BLaER1 (cell line): ENCODE data around the gene TMEM131.
"Not testable (repeated sequence)": the region's sequence is repeated elsewhere in the genome, so short reads cannot be mapped to it uniquely, and the experiment has no call there.

Experiments
- H3K27ac ChIP-seq: shearing (Covaris generic); formaldehyde crosslinking; 2 replicates; pipeline ENCODE4 v1.8.1; 2022
- H3K27me3 ChIP-seq: shearing (Covaris generic); formaldehyde crosslinking; 2 replicates; pipeline ENCODE4 v1.8.1; 2022
- H3K36me3 ChIP-seq: shearing (Covaris generic); formaldehyde crosslinking; 2 replicates; pipeline ENCODE4 v1.8.1; 2022
- H3K4me1 ChIP-seq: shearing (Covaris generic); formaldehyde crosslinking; 2 replicates; pipeline ENCODE4 v1.8.1; 2022
- H3K4me2 ChIP-seq: shearing (Covaris generic); formaldehyde crosslinking; 2 replicates; pipeline ENCODE4 v1.8.1; 2022
- H3K4me3 ChIP-seq: shearing (Covaris generic); formaldehyde crosslinking; 2 replicates; pipeline ENCODE4 v1.8.1; 2022
- H3K9ac ChIP-seq: shearing (Covaris generic); formaldehyde crosslinking; 2 replicates; pipeline ENCODE4 v1.8.1; 2022
- H3K9me3 ChIP-seq: shearing (Covaris generic); formaldehyde crosslinking; 2 replicates; pipeline ENCODE4 v1.8.1; 2022
- H4K20me1 ChIP-seq: shearing (Covaris generic); formaldehyde crosslinking; 2 replicates; pipeline ENCODE4 v1.8.1; 2022
- Cebpa-rat ChIP-seq: shearing (Covaris generic); IDR thresholded peaks from 2 replicates; pipeline ENCODE4 v1.8.1; 2022

TMEM131 gene

DNA sequence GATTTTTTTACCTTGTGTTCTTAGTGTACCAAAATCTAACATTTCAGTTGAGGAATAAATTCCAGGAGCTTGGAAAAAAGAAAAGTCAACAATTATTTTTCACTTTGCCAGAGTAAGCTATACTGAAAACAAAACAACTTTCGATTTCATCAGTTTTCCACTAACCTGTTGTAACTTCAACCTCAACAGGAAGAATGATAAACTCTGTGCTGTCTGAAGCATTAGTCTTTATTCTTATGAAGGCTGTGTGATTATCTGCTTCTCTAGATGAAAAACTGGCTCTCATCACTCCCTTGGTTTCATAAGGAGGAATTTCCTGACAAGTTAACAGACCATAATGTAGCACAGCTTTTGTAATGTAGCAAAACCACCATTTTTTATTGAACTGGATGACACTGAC lies 161.1 kb downstream of the TMEM131 start:
- Histone ChIP-seq H4K20me1 (no peaks in the 10 kb centered on the region), H3K27ac (no peak overlapping the region), H3K4me2 (no peak overlapping the region), H3K9me3 (peaks cover 2% of the 10 kb centered on the region; the same call in 1 of the 2 replicates), H3K9ac (no peak overlapping the region), H3K4me3 (no peak overlapping the region), H3K36me3 (peaks cover 45% of the 10 kb centered on the region), H3K27me3 (no peaks in the 10 kb centered on the region), H3K4me1 (peaks cover 11% of the 10 kb centered on the region)
- no peak for TF ChIP-seq Cebpa-rat

DNA sequence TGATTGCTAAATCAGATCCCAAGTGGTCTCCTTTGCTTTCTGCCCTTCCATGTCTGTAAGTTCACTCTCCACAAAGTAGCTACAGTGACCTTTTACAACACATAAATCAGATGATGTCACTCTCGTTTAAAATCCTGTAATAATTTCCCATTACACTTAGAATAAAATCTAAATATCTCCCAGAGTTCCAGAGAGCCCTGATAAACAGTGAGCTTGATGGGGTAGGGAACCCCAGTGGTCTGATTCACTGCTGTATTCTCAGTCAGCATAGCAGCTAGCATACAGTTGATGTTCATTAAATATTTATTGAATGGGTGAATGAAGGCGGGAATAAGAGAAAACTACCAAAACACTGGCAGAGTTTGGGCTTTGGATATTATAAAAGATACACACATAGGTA lies 164.6 kb downstream of the TMEM131 start:
- peaks cover 19% of the 10 kb centered on the region for H3K4me1 ChIP-seq
- peaks cover 44% of the 10 kb centered on the region for H3K36me3 ChIP-seq
- H3K27ac ChIP-seq, result no peak overlapping the region
- H4K20me1 ChIP-seq, result no peaks in the 10 kb centered on the region
- no peaks in the 10 kb centered on the region for H3K27me3 ChIP-seq
- no peak for TF ChIP-seq Cebpa-rat
- H3K9ac ChIP-seq, result no peak overlapping the region
- H3K9me3 ChIP-seq, result peaks cover 12% of the 10 kb centered on the region; the same call in 1 of the 2 replicates
- H3K4me2 ChIP-seq, result peak overlapping the region; percentile 18; the same call in 1 of the 2 replicates
- H3K4me3 ChIP-seq, result no peak overlapping the region

DNA sequence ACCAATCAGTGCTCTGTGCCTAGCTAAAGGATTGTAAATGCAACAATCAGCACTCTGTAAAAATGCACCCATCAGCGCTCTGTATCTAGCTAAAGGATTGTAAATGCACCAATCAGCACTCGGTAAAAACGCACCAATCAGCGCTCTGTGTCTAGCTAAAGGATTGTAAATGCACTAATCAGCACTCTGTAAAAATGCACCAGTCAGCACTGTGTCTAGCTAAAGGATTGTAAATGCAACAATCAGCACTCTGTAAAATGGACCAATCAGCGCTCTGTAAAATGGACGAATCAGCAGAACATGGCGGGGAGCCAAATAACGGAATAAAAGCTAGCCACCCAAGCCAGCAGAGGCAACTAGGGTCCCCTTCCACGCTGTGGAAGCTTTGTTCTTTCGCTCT lies 166.5 kb downstream of the TMEM131 start:
- H3K4me1 ChIP-seq, result peaks cover 20% of the 10 kb centered on the region
- H3K27me3 ChIP-seq, H3K4me2 ChIP-seq, H3K27ac ChIP-seq, H3K9ac ChIP-seq, H3K4me3 ChIP-seq, H4K20me1 ChIP-seq: not testable (repeated sequence)
- peaks cover 57% of the 10 kb centered on the region for H3K36me3 ChIP-seq
- H3K9me3 ChIP-seq, result peaks cover 12% of the 10 kb centered on the region; the same call in 1 of the 2 replicates

DNA sequence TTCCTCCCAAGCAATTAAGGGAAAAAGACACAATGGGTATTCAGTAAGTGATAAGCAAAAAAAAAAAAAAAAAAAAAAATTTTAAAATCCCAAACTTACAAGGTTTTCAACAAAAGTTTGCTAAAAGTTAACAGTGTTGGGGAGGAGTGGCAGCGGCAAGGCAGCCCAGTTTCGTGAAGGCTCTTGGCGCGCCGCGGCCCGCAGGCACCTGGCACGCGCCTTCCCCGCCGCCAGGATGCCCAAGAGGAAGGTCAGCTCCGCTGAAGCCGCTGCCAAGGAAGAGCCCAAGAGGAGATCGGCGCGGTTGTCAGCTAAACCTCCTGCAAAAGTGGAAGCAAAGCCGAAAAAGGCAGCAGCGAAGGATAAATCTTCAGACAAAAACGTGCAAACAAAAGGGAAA lies 168.7 kb downstream of the TMEM131 start:
- H3K4me2 ChIP-seq, H4K20me1 ChIP-seq, H3K27me3 ChIP-seq, H3K27ac ChIP-seq, H3K4me3 ChIP-seq, H3K9ac ChIP-seq: not testable (repeated sequence)
- H3K4me1 ChIP-seq, result peaks cover 20% of the 10 kb centered on the region
- H3K9me3 ChIP-seq, result peaks cover 12% of the 10 kb centered on the region; the same call in 1 of the 2 replicates
- H3K36me3 ChIP-seq, result peaks cover 64% of the 10 kb centered on the region

DNA sequence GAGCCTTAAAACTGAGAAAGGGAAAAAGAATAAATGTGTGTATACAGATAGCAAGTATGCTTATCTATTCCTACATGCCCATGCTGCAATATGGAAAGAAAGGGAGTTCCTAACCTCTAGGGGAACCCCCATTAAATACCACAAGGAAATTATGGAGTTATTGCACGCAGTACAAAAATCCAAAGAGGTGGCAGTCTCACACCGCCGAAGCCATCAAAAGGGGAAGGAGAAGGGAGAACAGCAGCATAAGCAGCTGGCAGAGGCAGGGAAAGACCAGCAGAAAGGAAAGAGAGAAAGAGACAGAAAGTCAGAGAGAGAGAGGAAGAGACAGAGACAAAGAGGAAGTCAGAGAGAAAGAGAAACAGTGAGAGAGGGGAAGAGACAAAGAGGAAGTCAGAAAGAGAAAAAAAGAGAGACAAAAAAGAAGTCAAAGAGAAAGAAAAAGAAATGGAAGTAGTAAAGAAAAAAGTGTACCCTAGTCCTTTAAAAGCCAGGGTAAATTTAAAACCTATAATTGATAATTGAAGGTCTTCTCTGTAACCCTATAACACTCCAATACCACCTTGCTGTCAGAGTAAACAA lies 169.4 kb downstream of the TMEM131 start:
- H3K4me3 ChIP-seq, H3K27me3 ChIP-seq, H3K9ac ChIP-seq, H3K4me2 ChIP-seq, H4K20me1 ChIP-seq, H3K27ac ChIP-seq: not testable (repeated sequence)
- H3K36me3 ChIP-seq, result peaks cover 66% of the 10 kb centered on the region
- peaks cover 16% of the 10 kb centered on the region; the same call in 1 of the 2 replicates for H3K9me3 ChIP-seq
- H3K4me1 ChIP-seq, result peaks cover 20% of the 10 kb centered on the region

DNA sequence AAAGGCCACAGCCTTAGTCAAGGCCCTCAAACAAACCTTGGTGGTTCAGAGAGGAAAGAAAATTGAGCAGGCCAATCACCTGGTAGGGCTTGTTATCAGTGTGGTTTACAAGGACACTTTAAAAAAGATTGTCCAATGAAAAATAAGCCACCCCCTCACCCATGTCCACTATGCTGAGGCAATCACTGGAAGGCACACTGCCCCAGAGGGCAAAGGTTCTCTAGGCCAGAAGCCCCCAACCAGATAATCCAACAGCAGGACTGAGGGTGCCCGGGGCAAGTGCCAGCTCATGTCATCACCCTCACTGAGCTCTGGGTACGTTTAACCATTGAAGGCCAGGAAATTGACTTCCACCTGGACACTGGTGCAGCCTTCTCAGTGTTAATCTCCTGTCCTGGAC lies 171.7 kb downstream of the TMEM131 start:
- Histone ChIP-seq H3K36me3 (peaks cover 65% of the 10 kb centered on the region), H3K9me3 (peaks cover 11% of the 10 kb centered on the region; the same call in 1 of the 2 replicates)
- not testable (repeated sequence) for H3K27ac ChIP-seq, H4K20me1 ChIP-seq, H3K4me2 ChIP-seq, H3K4me1 ChIP-seq, H3K27me3 ChIP-seq, H3K9ac ChIP-seq, H3K4me3 ChIP-seq

DNA sequence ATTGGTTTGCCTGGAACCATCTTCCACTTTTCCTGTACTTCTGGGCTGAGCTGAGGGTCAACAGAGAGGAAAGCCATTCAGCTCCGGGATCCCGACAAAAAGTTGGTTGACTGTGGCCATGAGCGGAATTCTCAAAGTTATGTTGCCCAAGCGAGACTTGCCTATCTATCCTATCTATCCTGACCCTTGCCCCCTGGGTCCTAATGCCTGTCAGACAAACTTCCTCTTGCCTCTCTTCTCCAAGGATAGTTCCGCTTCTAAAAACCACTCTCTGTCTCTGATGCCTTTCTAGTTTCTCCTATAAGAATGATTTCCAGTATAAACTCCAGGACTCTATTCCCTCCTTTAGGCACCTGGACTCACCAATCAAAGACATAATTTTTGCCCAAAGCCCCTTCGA lies 173.9 kb downstream of the TMEM131 start:
- not testable (repeated sequence) for H4K20me1 ChIP-seq, H3K27me3 ChIP-seq, H3K9me3 ChIP-seq, H3K4me3 ChIP-seq, H3K4me2 ChIP-seq, H3K27ac ChIP-seq, H3K9ac ChIP-seq, H3K4me1 ChIP-seq
- H3K36me3 ChIP-seq, result peaks cover 56% of the 10 kb centered on the region

DNA sequence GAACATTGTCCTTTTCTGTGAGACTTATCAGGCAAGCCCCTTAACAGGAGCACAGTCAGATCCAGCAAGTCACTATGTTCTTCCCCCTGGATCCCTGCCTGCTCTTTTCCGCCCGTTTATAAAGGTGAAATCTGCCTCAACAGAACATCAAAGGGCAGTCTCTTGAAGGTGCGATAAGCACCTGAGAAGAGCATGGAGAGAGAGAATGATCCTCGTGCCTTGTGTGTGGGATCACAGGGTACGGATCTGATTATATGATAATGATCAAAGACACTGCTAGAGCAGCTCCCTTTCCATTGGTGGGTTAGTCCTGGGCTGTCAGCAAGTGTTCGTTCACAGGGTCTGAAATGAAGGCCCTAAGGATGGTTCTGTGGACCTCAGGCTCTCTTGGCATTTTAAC lies 176.0 kb downstream of the TMEM131 start:
- Histone ChIP-seq H3K36me3 (peaks cover 41% of the 10 kb centered on the region), H3K4me1 (no peaks in the 10 kb centered on the region), H3K27me3 (no peaks in the 10 kb centered on the region), H3K27ac (no peak overlapping the region), H4K20me1 (no peaks in the 10 kb centered on the region), H3K9ac (no peak overlapping the region), H3K4me2 (no peak overlapping the region), H3K9me3 (0 out of 2 replicates have a peak, but pooled peaks cover 7% of the 10 kb centered on the region), H3K4me3 (no peak overlapping the region)
- TF ChIP-seq Cebpa-rat, result no peak

DNA sequence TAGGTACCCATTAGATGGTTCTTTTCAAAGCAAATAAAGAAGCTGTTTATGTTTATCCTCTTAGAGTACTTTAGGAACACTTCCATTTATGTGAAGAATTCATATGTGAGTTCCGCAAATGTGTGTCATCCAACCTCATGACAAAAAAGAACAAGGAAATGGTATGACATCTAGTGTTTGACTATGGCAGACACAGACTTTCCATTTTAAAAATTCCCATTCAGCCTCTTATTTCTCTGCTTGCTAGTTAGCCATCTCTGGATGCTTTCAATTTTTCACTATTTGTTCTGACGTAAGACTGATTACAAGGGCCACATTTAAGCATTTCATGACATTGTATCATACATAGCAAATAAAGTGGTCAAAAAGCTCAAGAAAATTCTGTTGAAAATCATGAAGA lies 179.3 kb downstream of the TMEM131 start:
- Histone ChIP-seq H3K9me3 (0 out of 2 replicates have a peak, but pooled peaks cover 3% of the 10 kb centered on the region), H3K4me2 (no peak overlapping the region), H3K36me3 (peaks cover 35% of the 10 kb centered on the region), H3K4me1 (no peaks in the 10 kb centered on the region), H3K4me3 (no peak overlapping the region), H3K9ac (no peak overlapping the region), H3K27ac (no peak overlapping the region), H3K27me3 (no peaks in the 10 kb centered on the region), H4K20me1 (no peaks in the 10 kb centered on the region)
- no peak for TF ChIP-seq Cebpa-rat

DNA sequence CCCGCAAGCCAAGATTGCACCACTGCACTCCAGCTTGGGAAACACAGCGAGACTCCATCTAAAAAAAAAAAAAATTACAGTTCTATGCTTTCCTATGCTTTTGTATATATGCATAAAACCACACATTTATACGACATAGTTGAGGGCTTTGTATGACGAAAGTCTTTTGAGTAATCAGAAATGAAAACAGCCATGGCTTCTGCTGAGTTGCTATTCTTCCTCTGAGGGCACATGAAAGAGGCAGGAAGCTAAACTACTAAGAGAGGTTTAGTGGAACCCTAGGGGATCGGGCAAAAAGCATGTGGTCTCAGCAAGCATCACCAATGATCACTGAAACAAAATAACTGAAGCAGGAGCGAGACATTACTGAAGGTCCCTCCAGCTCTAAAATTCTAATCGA lies 182.8 kb downstream of the TMEM131 start:
- H3K4me3 ChIP-seq, result no peak overlapping the region
- H4K20me1 ChIP-seq, result no peaks in the 10 kb centered on the region
- no peak overlapping the region for H3K4me2 ChIP-seq

DNA sequence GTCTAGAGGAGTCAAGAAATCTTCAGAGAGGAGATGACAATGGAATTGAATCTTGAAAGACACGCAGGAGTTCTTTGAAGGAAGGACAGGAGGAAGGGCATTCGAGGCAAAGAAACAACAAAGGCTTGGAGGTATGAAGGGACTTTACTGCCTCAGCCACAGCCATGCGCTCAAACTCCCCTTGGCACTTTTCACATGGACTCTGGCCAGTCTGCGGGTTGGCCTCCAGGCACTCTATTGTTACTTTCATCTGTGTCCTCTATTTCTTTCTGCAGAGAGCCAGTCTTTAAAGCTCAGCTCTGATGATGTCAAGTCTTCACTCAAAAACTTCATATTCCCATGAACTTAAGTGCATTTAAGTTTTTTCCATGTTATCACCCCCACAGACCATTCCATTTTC lies 186.9 kb downstream of the TMEM131 start:
- no peaks in the 10 kb centered on the region for H3K27me3 ChIP-seq
- H3K4me3 ChIP-seq, result no peak overlapping the region
- no peaks in the 10 kb centered on the region for H3K9me3 ChIP-seq
- peaks cover 7% of the 10 kb centered on the region for H3K4me1 ChIP-seq
- H4K20me1 ChIP-seq, result 0 out of 2 replicates have a peak, but pooled peaks cover 5% of the 10 kb centered on the region
- no peak overlapping the region for H3K27ac ChIP-seq
- peaks cover 57% of the 10 kb centered on the region for H3K36me3 ChIP-seq
- H3K4me2 ChIP-seq, result no peak overlapping the region
- no peak for TF ChIP-seq Cebpa-rat
- no peak overlapping the region for H3K9ac ChIP-seq

More for the DNA sequence above, 182.8 kb downstream of the TMEM131 start:
- Histone ChIP-seq H3K4me1 (no peaks in the 10 kb centered on the region), H3K9ac (no peak overlapping the region), H3K27me3 (no peaks in the 10 kb centered on the region), H3K9me3 (no peaks in the 10 kb centered on the region), H3K27ac (no peak overlapping the region), H3K36me3 (peaks cover 47% of the 10 kb centered on the region)
- TF ChIP-seq Cebpa-rat, result no peak
